RPMI7951 (cell line): Measurements from ENCODE around the gene NFKB1. TPM values are rescaled to one million over a fixed set of nuclear protein-coding genes. Genes with fewer than 3 reads are reported as not detected.
A peak's percentile ranks its signal among the peaks of the same experiment; 100 is the strongest.
"Not testable (repeated sequence)": the region's sequence is repeated elsewhere in the genome, so short reads cannot be mapped to it uniquely, and the experiment has no call there.

Source experiments
- DNase-seq: peaks from one replicate; pipeline ENCODE4 v3.0.0-alpha.2; 2012; ENCODE audit warnings: low read depth
- total RNA-seq: library from RNA; depleted of rRNA; stranded (reverse); fragments of >200 nt; shearing (Covaris generic); gene quantifications from 2 replicates; pipeline ENCODE4 v1.2.3, GENCODE V29; 2014

Gene NFKB1
- total RNA-seq, 1 experiment from 2014 or later: 19.1 TPM

- no peak for DNase-seq
These were observed 97.1 kb downstream of the NFKB1 start for GRCh38 chr4:102598086-102598761.

DNA sequence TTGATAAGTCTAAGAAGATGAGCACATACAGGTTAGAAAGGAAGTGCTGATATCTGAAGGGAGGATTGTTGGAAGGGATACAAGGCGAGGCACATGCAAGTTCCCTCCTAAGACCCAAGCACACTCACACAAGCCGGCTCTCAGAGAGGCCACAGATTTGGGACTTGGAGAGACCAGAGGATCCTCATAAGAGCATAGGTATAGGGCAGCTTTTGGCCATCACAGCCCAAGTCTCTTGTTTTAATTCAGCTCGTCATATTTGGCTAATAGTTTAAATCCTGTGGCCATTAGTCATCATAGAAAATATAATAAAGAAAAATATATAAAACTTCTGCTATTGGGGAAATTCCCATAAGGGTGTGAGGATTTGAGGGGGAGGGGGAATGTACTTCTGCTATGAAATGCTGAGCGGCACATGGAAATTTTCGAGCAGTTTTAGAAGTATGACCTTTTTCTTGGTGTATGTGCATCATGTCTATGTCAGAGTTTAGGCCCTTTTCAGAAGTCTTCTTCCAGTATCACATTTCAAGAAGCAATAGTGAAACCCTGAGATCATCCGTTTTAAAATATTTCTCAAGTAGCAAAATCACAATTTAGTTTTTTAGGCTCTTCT, 97.7 kb downstream of the NFKB1 start:
- no peak for DNase-seq

DNA sequence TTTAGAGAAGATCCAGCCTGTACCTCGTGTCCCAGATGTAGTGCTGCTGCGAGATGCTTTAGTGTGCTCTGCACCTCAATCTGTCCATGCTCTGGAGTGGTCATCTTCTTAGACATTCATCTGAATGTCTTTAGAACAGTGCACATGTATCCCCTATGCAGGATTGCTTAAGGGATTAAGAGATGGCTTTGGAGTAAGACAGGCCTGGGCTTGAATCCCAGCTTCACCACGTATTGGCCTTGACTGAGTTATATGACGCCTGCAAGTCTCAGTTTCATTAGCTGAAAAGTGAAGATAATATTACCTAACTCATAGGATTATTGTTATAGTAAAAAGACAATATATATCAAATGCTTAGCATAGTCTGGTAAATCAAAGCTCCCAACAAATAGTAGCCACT, 98.3 kb downstream of the NFKB1 start:
- DNase-seq: no peak

DNA sequence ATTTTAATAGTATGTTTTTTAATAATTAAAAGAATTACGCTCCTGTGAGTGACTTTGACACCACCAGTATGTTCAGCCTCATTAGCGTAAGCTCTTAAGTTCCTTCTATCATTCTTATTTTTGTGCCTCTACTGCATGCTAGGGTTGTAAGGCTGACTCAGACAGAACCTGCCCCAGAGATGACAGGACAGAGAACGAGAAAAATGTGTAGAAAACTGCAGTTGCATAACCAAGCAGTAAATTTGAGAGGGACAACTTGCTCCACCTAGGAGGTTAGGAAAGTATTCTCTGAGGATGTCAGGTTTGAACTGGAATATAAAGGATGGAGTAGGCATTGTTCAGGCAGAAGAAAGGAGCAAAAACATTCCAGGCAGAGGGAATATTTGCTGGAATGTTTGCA, 98.7 kb downstream of the NFKB1 start:
- DNase-seq: no peak

DNA sequence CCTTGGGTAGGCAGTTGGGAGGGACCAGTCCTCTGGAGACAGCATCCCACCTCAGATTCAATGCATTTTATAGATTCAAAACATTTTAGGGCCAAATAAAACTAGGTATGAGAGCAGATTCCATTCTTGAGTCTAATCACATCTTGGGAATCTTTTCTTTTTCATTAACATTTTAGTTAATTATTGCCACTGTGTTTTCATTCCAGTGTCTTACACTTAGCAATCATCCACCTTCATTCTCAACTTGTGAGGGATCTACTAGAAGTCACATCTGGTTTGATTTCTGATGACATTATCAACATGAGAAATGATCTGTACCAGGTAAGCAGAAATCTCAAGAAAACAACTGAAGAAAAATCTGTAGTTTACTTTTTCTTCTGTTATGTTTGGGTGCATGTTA, 99.5 kb downstream of the NFKB1 start:
- no peak for DNase-seq

DNA sequence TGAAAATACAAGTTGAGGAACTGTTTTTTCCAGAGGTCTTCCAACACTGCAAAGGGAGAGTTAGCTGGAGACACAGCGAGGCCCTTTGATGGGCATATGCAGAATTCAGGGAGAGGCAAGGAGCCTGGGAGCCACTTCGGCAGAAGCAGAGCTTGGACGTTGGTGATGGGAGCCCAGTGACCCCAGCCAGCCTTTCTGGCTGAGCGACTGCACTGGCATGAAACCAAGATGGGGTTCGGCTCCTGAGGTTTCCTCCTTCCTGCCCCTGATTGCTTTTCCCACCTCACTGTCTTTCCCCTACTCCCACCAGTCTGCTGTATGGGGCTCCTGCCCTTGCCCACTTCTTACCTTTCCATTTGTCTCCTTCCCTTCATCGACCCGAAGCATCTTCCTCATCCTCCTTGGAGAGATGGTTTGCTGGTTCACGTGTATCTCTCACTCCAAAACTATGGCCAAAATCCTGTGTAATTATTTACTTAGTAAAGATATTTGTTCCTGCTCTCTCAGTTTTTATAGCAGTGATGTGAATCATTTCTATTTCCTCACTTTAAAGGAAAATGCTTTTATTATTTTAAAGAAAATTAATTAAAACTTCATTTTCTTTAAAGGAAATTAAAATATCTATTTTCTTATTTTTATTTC, 100.5 kb downstream of the NFKB1 start:
- DNase-seq: no peak

DNA sequence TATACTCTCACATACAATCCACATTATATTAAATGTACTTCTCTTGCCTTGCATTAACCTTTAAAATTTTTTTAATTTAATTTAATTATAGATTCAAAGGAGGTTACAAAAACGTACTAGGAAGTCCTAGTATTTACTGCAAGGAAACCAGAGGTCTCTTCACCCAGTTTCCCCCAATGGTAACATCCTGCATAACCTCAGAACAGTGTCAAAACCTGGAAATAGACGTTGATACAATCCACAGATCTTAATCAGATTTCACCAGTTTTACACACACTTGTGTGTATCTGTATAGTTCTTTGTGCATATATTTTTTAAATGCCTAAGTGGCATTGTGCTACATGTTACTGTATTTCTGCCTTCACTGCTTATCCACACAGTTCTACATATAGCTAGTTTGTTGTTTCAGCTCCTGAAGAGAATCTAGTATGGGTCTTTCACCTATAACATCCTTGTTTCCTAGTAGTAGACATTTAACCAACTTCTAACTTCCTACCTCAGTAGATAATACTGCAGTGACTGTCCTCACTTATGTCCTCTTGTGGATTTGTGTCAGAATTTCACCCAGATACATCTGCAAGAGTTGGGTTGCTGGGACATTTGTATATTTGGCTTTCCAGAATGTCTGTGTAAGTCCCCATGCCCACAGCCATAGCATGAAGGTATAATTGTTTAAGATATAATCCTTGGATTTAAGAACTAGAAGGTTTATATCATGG, 103.2 kb downstream of the NFKB1 start:
- no peak for DNase-seq

DNA sequence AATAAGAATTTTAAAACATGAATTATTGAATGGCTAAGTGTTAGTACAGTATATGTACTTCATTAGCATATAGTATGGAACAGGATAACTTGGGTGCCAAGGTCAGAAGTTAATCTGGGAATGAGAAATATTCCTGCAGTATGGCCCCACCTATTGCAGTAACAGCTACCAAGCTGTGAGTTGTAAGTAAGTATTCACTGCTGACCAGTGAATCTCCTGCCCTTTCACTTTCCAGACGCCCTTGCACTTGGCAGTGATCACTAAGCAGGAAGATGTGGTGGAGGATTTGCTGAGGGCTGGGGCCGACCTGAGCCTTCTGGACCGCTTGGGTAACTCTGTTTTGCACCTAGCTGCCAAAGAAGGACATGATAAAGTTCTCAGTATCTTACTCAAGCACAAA, 105.1 kb downstream of the NFKB1 start:
- no peak for DNase-seq

DNA sequence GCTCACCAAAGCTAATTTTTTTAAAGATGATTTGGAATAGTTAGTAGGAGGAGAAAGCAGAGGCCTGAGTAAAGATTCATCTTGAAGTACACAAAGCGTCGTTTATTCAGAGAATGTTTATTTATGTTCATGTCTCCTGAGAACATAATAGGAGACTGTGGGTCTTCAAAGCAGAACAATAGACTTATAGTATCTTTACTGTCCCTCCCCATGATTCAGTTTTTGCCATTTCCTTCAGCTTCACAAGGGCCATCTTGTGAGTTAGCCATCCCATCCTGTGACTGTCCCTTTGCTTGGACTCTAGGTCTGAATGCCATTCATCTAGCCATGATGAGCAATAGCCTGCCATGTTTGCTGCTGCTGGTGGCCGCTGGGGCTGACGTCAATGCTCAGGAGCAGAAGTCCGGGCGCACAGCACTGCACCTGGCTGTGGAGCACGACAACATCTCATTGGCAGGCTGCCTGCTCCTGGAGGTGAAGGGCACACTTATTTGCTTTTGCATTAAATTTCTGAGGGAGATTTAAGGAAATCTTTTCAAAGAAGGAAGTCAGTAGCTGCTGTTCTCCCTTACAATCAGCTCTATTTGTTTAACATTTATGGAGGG, 105.8 kb downstream of the NFKB1 start:
- peak; percentile 52 for DNase-seq

GRCh38 chr4:102608190-102608589, 107.0 kb downstream of the NFKB1 start:
- DNase-seq: peak; percentile 21

GRCh38 chr4:102610007-102610406, 108.8 kb downstream of the NFKB1 start:
- peak; percentile 11 for DNase-seq

GRCh38 chr4:102610476-102610875, 109.3 kb downstream of the NFKB1 start:
- no peak for DNase-seq

DNA sequence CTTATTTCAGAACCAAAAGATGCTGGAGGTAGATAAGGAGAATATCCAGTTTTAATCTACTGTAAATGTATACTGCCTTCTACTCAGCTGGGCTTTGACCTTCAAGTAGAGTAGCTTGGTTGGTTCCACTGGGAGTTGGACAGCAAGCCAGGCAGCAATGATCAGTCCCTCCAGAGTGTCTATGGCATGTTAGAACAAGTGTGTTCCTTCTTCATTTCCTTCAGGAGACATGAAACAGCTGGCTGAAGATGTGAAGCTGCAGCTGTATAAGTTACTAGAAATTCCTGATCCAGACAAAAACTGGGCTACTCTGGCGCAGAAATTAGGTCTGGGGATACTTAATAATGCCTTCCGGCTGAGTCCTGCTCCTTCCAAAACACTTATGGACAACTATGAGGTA, 111.1 kb downstream of the NFKB1 start:
- no peak for DNase-seq

DNA sequence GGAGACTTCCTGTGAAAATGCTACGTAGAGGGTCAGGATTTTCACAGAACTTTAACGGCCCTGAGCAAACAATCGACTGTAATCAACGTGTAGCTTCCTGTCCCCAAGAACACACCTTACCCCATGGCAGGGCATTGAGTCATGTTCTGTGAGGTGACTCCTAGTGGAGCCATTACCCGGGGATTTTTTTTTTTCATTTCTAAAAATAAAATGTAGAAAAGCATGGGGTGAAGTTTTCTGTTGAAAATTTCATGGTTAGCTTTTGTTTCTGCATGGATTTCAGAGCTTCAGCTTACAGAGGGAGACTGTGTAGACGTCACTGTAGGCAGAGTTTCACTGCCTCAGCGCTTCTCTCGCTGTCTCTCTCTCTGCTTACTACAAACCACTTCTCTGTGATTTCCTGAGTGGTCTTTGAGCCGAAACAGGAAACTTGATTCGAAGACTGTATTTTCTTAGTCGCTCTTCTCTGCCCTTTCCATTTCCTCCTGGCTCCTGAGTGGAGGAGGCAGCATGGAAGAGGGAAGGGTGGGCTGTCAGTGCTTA, 111.7 kb downstream of the NFKB1 start:
- no peak for DNase-seq

GRCh38 chr4:102614801-102615200, 113.6 kb downstream of the NFKB1 start:
- DNase-seq: peak; percentile 25

GRCh38 chr4:102616636-102617035, 115.5 kb downstream of the NFKB1 start:
- DNase-seq: no peak

DNA sequence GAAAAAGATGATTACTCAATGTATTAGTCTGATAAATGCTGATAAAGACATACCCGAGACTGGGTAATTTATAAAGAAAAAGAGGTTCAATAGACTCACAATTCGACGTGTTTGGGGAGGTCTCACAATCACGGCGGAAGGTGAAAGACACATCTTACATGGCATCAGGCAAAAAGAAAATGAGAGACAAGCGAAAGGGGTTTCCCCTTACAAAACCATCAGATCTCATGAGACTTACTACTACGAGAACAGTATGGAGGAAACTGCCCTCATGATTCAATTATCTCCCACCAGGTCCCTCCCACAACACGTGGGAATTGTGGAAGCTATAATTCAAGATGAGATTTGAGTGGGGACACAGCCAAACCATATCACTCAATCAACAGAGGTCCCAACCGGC, 117.9 kb downstream of the NFKB1 start:
- not testable (repeated sequence) for DNase-seq

- DNase-seq: peak; percentile 51
These were observed 118.8 kb downstream of the NFKB1 start for GRCh38 chr4:102619776-102620631.

- peak; percentile 73 for DNase-seq
These were observed 119.7 kb downstream of the NFKB1 start for GRCh38 chr4:102620697-102621497.

DNA sequence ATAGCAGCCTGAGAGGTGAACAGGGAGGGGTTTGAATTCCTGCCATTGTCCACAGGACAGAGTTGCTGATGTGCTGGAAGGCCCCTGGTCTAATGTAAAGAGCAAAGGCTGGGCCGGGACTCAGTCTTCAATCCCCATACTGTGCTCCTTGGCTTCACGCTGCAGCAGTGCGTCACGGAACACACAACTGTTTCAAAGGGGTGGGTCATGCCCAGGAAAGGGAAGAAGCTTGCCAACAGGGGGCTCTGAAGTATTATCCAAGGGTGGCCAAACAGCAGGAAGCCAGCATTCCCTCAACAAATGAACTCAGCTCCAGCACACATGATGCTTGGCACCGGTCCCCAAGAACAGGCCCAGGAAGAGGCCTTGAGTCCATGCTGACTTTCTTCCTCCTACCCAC, 122.5 kb downstream of the NFKB1 start:
- peak; percentile 60 for DNase-seq
